Common myeloid progenitor, CD34-positive (primary cell): Measurements from ENCODE around the gene GNAO1.

ENCODE experiments used
- CTCF ChIA-PET: fragments of 350-600 bp; sonication (Branson Sonifier 250); formaldehyde crosslinking; loops from one replicate; lab custom pipeline; 2021; ENCODE audit warnings: antibody characterized with exemption; lab: Charles Lee
- POLR2A ChIA-PET: fragments of 350-600 bp; sonication (Branson Sonifier 250); formaldehyde crosslinking; loops from one replicate; lab custom pipeline; 2021; ENCODE audit warnings: antibody characterized with exemption; lab: Charles Lee
- DNase-seq, 3 donors: peaks; one replicate each; pipeline versions ENCODE4 v3.0.0 to v3.0.0-alpha.2; 2013
- H3K27ac ChIP-seq, 2 experiments: 1 replicate in 1 of 2; 2 replicates in 1 of 2; pipeline ENCODE4 v1.7.0; 2013; ENCODE audit warnings: inconsistent platforms in 2 of 2, low read length in 2 of 2, mild to moderate bottlenecking in 2 of 2, low read depth in 1 of 2, moderate library complexity in 1 of 2; ENCODE audit not compliant: severe bottlenecking in 2 of 2, insufficient read depth in 1 of 2, poor library complexity in 1 of 2
- H3K27me3 ChIP-seq, 5 experiments: replicated peaks in 2 of 5; 1 replicate in 3 of 5; 2 replicates in 2 of 5; pipeline versions ENCODE4 v1.6.1 to v1.7.0; 2013; ENCODE audit warnings: low read length in 4 of 5, mild to moderate bottlenecking in 2 of 5, moderate library complexity in 2 of 5, inconsistent platforms in 1 of 5; ENCODE audit not compliant: insufficient read depth in 5 of 5, control insufficient read depth in 4 of 5
- H3K36me3 ChIP-seq, 4 experiments: 1 replicate in 2 of 4; 2 replicates in 2 of 4; pipeline versions ENCODE4 v1.6.1 to v1.7.0; 2013; ENCODE audit warnings: low read length in 3 of 4, control low read depth in 1 of 4, mild to moderate bottlenecking in 1 of 4; ENCODE audit not compliant: control insufficient read depth in 4 of 4, insufficient read depth in 4 of 4
- H3K4me1 ChIP-seq, 4 experiments: 1 replicate in 3 of 4; 2 replicates in 1 of 4; pipeline versions ENCODE4 v1.6.1 to v1.7.1; 2013; ENCODE audit warnings: low read length in 3 of 4, mild to moderate bottlenecking in 3 of 4, control low read depth in 1 of 4, inconsistent platforms in 1 of 4, moderate library complexity in 1 of 4; ENCODE audit not compliant: control insufficient read depth in 4 of 4, insufficient read depth in 4 of 4; ENCODE audit errors: control extremely low read depth in 1 of 4
- H3K4me3 ChIP-seq, 7 experiments: 1 replicate in 4 of 7; 2 replicates in 3 of 7; pipeline versions ENCODE4 v1.5.1 to v1.7.0; 2013; ENCODE audit warnings: mild to moderate bottlenecking in 7 of 7, low read length in 6 of 7, moderate library complexity in 6 of 7, inconsistent platforms in 2 of 7, low read depth in 2 of 7, control low read depth in 1 of 7; ENCODE audit not compliant: insufficient read depth in 4 of 7, control insufficient read depth in 1 of 7; ENCODE audit errors: extremely low read depth in 1 of 7
- H3K9me3 ChIP-seq, 5 experiments: 1 replicate in 4 of 5; 2 replicates in 1 of 5; pipeline versions ENCODE4 v1.6.1 to v1.7.1; 2013; ENCODE audit warnings: low read length in 4 of 5, mild to moderate bottlenecking in 2 of 5, inconsistent platforms in 1 of 5, low read depth in 1 of 5, moderate library complexity in 1 of 5; ENCODE audit not compliant: control insufficient read depth in 4 of 5, insufficient read depth in 2 of 5; ENCODE audit errors: control extremely low read depth in 1 of 5
- WGBS: methylation state at CpG from one replicate; pipeline ENCODE4 v1.1.5; 2013; ENCODE audit not compliant: insufficient coverage; 5-methylcytosine and 5-hydroxymethylcytosine counted together

Gene GNAO1

DNA sequence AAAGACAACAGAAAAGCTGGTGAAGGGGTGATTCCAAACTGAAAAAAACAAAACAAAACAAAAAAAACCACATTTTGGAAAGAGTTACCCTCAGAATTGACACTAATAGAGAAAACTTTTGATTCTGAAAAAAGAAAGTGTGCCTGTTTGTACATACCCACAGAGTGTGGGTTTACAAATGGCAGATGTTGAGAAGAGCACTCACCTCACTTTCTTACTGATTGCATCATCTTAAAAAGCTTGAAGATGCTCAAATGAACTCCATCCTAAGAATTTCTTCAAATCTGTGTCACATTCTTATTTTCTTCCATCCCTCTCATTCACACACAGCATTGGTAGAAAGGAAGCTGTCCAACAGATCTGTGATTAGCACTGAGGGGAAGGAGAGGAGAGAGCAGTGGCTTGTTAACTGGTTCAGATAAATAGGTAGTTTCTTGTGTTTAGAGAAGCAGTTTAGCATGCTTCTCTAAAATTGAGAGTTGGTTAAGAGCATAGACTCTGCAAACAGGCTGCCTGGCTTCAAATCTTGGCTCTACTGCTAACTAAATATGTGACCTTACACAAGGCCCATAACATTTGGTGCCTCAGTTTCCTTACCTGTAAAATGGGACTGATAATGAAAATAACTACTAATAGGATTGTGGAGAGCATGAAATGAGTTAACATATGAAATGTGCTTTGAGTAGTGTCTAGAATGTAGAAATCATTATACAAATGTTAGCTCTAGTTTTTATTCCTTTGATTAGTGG lies 6.9 kb downstream of the GNAO1 start:
- DNase-seq: no peak
- no peak overlapping the region for H3K4me3 ChIP-seq
- no peak overlapping the region for H3K27ac ChIP-seq
- POLR2A ChIA-PET: no interaction called here
- CTCF ChIA-PET: interaction anchor here (1.1 kb wide), 1 partner anchor 10 kb away, joined by 3 read pairs; no protein-coding TSS in a partner anchor
- peaks cover 0 to 20% (median 5%) of the 10 kb centered on the region in 5 experiments for H3K27me3 ChIP-seq
- peaks cover 3 to 25% (median 12%) of the 10 kb centered on the region in 4 experiments for H3K4me1 ChIP-seq
- H3K9me3 ChIP-seq: no peaks in the 10 kb centered on the region
- H3K36me3 ChIP-seq: no peaks in the 10 kb centered on the region

DNA sequence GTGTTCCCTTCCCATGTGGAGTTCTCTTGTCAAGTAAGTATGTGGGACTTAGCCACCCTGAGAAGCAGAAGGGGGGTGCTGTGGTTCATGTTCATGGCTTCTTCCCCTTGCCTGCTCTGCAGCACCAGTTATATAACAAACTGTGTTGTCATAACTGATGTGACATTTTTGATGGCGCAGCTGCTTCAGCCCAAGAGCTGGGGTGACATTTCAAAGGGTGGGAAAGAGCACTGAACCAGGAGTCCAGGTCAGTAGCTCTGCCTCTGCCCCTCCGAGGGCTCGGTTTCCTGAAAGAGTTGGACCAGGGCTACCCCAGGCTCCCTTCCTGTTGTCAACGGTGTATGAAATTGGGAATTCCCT lies 7.4 kb downstream of the GNAO1 start:
- peaks cover 0 to 14% (median 2%) of the 10 kb centered on the region in 5 experiments for H3K27me3 ChIP-seq
- no peak overlapping the region for H3K4me3 ChIP-seq
- ChIA-PET CTCF (interaction anchor here (1.1 kb wide), 1 partner anchor 9 kb away, joined by 3 read pairs; no protein-coding TSS in a partner anchor), POLR2A (no interaction called here)
- no peak for DNase-seq
- H3K9me3 ChIP-seq: no peaks in the 10 kb centered on the region
- no peak overlapping the region for H3K27ac ChIP-seq
- WGBS: 63% methylated on average over 3 of the region's 4 CpGs
- no peaks in the 10 kb centered on the region for H3K36me3 ChIP-seq
- peaks cover 3 to 20% (median 10%) of the 10 kb centered on the region in 4 experiments for H3K4me1 ChIP-seq

DNA sequence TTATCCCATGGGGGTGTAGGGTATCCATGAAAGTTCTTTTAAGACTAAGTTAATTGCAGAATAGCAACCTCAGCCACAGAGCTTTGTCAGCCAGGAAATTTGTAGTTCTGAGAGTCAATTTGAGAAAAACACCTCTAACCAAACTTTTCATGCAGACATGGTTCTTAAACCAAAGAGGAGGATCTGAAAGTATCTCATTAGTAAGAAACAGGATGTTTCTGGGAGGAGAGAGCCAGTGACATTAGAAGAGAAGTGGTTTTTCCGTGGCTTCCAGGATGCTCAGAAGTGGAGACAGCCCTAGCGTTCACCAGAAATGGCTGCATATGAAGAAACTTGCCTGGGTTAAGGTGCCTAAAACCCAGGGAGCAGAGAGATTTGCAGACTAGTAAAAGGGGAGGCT lies 7.9 kb downstream of the GNAO1 start:
- DNase-seq: no peak

DNA sequence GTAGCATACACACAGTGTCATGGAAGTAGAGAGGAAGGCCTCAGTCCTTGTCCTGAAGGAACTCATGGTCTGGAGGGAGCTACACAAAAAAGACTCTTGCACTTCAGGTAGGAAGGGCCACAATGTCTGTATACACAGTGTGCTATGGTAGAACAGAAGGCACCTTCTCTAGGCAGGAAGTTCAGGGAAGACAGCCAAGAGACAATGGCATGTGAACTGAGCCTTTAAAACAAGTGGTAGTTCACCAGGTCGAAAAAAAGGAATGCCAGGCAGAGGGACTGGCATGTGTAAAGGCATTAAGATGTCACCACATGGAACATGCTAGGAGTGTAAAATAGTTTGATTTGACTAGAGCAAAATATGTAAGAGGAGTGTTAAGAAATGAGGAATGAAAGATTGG lies 9.7 kb downstream of the GNAO1 start:
- no peaks in the 10 kb centered on the region for H3K36me3 ChIP-seq
- H3K27ac ChIP-seq: no peak overlapping the region
- no peaks in the 10 kb centered on the region for H3K9me3 ChIP-seq
- no peak for DNase-seq
- peaks cover 0 to 4% (median 0%) of the 10 kb centered on the region in 5 experiments for H3K27me3 ChIP-seq
- ChIA-PET CTCF (no interaction called here), POLR2A (no interaction called here)
- H3K4me1 ChIP-seq: peaks cover 0 to 18% (median 5%) of the 10 kb centered on the region in 4 experiments
- no peak overlapping the region for H3K4me3 ChIP-seq
- WGBS: 90% methylated on average over 1 of the region's 1 CpG

More for the DNA sequence above, 7.9 kb downstream of the GNAO1 start:
- Histone ChIP-seq H3K36me3 (no peaks in the 10 kb centered on the region), H3K27ac (no peak overlapping the region), H3K27me3 (peaks cover 0 to 10% (median 0%) of the 10 kb centered on the region in 5 experiments), H3K9me3 (no peaks in the 10 kb centered on the region), H3K4me3 (no peak overlapping the region), H3K4me1 (peaks cover 0 to 17% (median 5%) of the 10 kb centered on the region in 4 experiments)
- POLR2A ChIA-PET: no interaction called here
- CTCF ChIA-PET: interaction anchor here (1.1 kb wide), 1 partner anchor 9 kb away, joined by 3 read pairs; no protein-coding TSS in a partner anchor
- 54% methylated on average over 2 of the region's 2 CpGs for WGBS

DNA sequence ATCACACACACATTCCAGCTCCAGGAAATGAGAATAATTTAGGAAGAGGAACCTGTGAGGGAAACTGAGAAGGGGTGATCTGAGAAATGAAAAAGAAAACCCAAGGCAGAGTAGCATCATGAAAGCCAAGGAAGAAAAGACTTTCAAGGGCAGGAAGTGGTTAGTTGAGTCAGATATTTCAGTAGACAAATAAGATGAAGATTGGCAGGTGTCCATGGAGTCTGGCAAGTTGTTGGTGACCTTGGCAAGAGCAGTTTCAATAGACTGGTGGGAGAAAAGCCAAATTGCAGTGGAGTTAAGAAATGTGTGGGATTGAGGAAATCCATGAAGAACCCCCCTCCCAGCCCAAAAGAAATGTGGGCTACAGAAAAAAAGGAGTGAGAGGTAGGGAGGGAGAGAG lies 10.7 kb downstream of the GNAO1 start:
- POLR2A ChIA-PET: no interaction called here
- CTCF ChIA-PET: interaction anchor here (3.9 kb wide), 1 partner anchor 116 kb away, joined by 15 read pairs; no protein-coding TSS in a partner anchor

DNA sequence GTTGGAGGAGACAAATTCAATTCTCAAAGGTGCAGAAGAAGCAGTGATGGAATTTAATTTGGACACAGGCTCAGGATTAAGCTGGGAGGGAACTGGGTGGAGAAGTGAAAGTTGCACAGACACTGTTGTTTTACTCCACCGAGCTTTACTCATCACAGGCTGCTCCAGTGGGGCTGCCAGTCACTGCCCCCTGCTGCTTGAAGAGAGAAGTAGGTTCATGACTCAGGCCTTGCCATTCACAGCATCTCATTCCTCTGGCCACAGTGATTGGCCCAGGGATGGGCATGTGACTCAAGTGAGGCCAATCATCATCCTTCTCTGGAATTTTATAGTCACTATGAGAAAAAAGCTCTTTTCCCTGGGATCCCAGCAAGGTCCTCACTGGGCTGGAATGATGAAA lies 11.8 kb downstream of the GNAO1 start:
- Histone ChIP-seq H3K27me3 (no peaks in the 10 kb centered on the region), H3K36me3 (no peaks in the 10 kb centered on the region), H3K9me3 (no peaks in the 10 kb centered on the region), H3K27ac (no peak overlapping the region), H3K4me1 (peaks cover 0 to 18% (median 5%) of the 10 kb centered on the region in 4 experiments), H3K4me3 (no peak overlapping the region)
- POLR2A ChIA-PET: no interaction called here
- no CpG with 5 or more reads among the region's 1 CpG for WGBS
- CTCF ChIA-PET: interaction anchor here (1.0 to 3.9 kb wide), 5 partner anchors 8 to 115 kb away, joined by 3 to 15 read pairs (median 3); no protein-coding TSS in a partner anchor
- DNase-seq: peak; percentile 44 to 64 (median 56)

More for the DNA sequence above, 10.7 kb downstream of the GNAO1 start:
- Histone ChIP-seq H3K27ac (no peak overlapping the region), H3K9me3 (no peaks in the 10 kb centered on the region), H3K4me1 (peaks cover 0 to 18% (median 5%) of the 10 kb centered on the region in 4 experiments), H3K4me3 (no peak overlapping the region), H3K36me3 (no peaks in the 10 kb centered on the region), H3K27me3 (peaks cover 0 to 4% (median 0%) of the 10 kb centered on the region in 5 experiments)
- peak in 1 of 3 donors; percentile 39 for DNase-seq

DNA sequence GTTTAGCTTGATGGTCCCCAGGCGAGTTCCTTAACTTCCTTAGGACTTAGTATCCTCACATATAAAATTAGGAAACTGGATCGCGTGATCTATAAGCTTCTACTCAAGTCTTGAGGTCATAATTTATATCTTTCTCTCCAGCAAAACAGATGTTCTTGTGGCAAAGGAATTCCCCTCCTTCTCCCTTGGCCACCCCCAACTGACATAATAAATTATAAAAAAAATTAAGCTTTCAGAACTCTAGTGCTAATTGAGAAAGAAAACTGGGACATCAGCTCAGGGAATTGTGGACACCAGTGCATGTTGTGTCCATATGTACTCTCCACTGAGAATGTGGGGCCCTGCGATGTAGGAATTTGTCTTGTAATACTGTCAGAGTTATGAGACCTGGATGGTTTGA lies 13.5 kb downstream of the GNAO1 start:
- no peaks in the 10 kb centered on the region for H3K27me3 ChIP-seq
- CTCF ChIA-PET: interaction anchor here (0.8 to 3.9 kb wide), 4 partner anchors 11 to 113 kb away, joined by 3 to 15 read pairs (median 4); no protein-coding TSS in a partner anchor
- WGBS: 33% methylated on average over 4 of the region's 4 CpGs
- H3K9me3 ChIP-seq: no peaks in the 10 kb centered on the region
- no peak overlapping the region for H3K27ac ChIP-seq
- peak in 2 of 3 donors; percentile 68 to 75 for DNase-seq
- H3K4me3 ChIP-seq: no peak overlapping the region
- H3K36me3 ChIP-seq: no peaks in the 10 kb centered on the region
- POLR2A ChIA-PET: no interaction called here
- H3K4me1 ChIP-seq: peaks cover 0 to 18% (median 5%) of the 10 kb centered on the region in 4 experiments
